ENCODE measurements around the gene B4GALT7. TPM values are rescaled to one million over a fixed set of nuclear protein-coding genes. Genes with fewer than 3 reads are reported as not detected.
A peak's percentile ranks its signal among the peaks of the same experiment; 100 is the strongest.

Gene B4GALT7
- total RNA-seq, 6 experiments from 2014 or later, result 39.5 to 54.0 (median 42.9) TPM

GRCh38 chr5:177590406-177590805 is 9.5 kb upstream of the B4GALT7 start:
- no peaks in the 10 kb centered on the region for H3K9me3 Mint-ChIP-seq
- peaks cover 31% of the 10 kb centered on the region for H3K27me3 Mint-ChIP-seq (ENCODE audit: insufficient read depth)
- no peak for DNase-seq

DNA sequence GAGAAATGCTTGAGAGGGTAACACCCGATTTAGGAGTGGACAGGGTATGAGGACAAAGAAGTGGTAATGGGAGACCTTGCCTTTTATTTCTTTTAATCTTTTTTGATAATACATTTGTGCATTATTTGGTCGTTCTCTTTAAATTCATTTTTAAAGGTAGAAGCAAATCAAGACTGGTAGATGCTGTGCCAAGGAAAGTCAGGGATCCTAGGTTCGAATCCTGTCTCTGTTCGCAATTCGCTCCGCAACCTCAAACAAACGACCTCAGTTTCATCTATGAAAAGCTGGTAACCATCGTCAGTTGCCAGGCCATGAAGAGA is 8.3 kb upstream of the B4GALT7 start:
- no peak for DNase-seq
- TF ChIP-seq CTCF (IDR thresholded peaks at IDR 0.05), result no peak
- H3K27ac Mint-ChIP-seq, result 0 out of 2 replicates have a peak overlapping the region, but pooled peaks have one; percentile 12
- peaks cover 31% of the 10 kb centered on the region for H3K27me3 Mint-ChIP-seq (ENCODE audit: insufficient read depth)
- no peaks in the 10 kb centered on the region for H3K9me3 Mint-ChIP-seq
- H3K4me1 Mint-ChIP-seq (ENCODE audit: low read depth), result peaks cover 23% of the 10 kb centered on the region
- peaks cover 35% of the 10 kb centered on the region for H3K36me3 Mint-ChIP-seq (ENCODE audit: low read depth)
- peak overlapping the region; percentile 99 for H3K4me3 Mint-ChIP-seq

More at GRCh38 chr5:177590406-177590805, 9.5 kb upstream of the B4GALT7 start:
- Mint-ChIP-seq H3K27ac (no peak overlapping the region), H3K4me3 (no peak overlapping the region), H3K36me3 (ENCODE audit: low read depth) (peaks cover 24% of the 10 kb centered on the region), H3K4me1 (ENCODE audit: low read depth) (peaks cover 23% of the 10 kb centered on the region)
- no peak for TF ChIP-seq CTCF (IDR thresholded peaks at IDR 0.05)

GRCh38 chr5:177592010-177592834 is 7.7 kb upstream of the B4GALT7 start, which contains the start of gene TMED9:
TMED9 (plus strand) TSS chr5:177592203; CDS start chr5:177592215, 12 bp downstream.
- H3K36me3 Mint-ChIP-seq (ENCODE audit: low read depth), result peaks cover 38% of the 10 kb centered on the region
- TF ChIP-seq CTCF (IDR thresholded peaks at IDR 0.05), result peak; percentile 36
- H3K4me1 Mint-ChIP-seq (ENCODE audit: low read depth), result peaks cover 23% of the 10 kb centered on the region
- peak within 1 kb of the TSS; percentile 99 for H3K4me3 Mint-ChIP-seq
- H3K27ac Mint-ChIP-seq, result peak within 1 kb of the TSS; percentile 98
- peaks cover 31% of the 10 kb centered on the region for H3K27me3 Mint-ChIP-seq (ENCODE audit: insufficient read depth)
- DNase-seq, result peak; percentile 68
- no peaks in the 10 kb centered on the region for H3K9me3 Mint-ChIP-seq

- H3K36me3 Mint-ChIP-seq (ENCODE audit: low read depth), result peaks cover 38% of the 10 kb centered on the region
- peaks cover 27% of the 10 kb centered on the region for H3K27me3 Mint-ChIP-seq (ENCODE audit: insufficient read depth)
- peak overlapping the region; percentile 99 for H3K4me3 Mint-ChIP-seq
These were observed 7.0 kb upstream of the B4GALT7 start for GRCh38 chr5:177592905-177593304.

GRCh38 chr5:177593511-177593910 is 6.4 kb upstream of the B4GALT7 start:
- Mint-ChIP-seq H3K4me1 (ENCODE audit: low read depth) (peaks cover 26% of the 10 kb centered on the region), H3K27me3 (ENCODE audit: insufficient read depth) (peaks cover 21% of the 10 kb centered on the region), H3K9me3 (no peaks in the 10 kb centered on the region), H3K4me3 (peak overlapping the region; percentile 99), H3K36me3 (ENCODE audit: low read depth) (peaks cover 38% of the 10 kb centered on the region), H3K27ac (no peak overlapping the region; the same call in 1 of the 2 replicates)
- TF ChIP-seq CTCF (IDR thresholded peaks at IDR 0.05), result no peak
- DNase-seq, result no peak

More at GRCh38 chr5:177592905-177593304, 7.0 kb upstream of the B4GALT7 start:
- Mint-ChIP-seq H3K9me3 (no peaks in the 10 kb centered on the region), H3K27ac (peak overlapping the region; percentile 98), H3K4me1 (ENCODE audit: low read depth) (peaks cover 23% of the 10 kb centered on the region)
- TF ChIP-seq CTCF (IDR thresholded peaks at IDR 0.05), result no peak
- no peak for DNase-seq
